ENCODE results near the gene EEF1G. TPM values are rescaled to one million over a fixed set of nuclear protein-coding genes. Genes with fewer than 3 reads are reported as not detected.

The EEF1G gene
- total RNA-seq, 8 experiments from 2014 or later: 1,525 to 3,247 (median 2,152) TPM

DNA sequence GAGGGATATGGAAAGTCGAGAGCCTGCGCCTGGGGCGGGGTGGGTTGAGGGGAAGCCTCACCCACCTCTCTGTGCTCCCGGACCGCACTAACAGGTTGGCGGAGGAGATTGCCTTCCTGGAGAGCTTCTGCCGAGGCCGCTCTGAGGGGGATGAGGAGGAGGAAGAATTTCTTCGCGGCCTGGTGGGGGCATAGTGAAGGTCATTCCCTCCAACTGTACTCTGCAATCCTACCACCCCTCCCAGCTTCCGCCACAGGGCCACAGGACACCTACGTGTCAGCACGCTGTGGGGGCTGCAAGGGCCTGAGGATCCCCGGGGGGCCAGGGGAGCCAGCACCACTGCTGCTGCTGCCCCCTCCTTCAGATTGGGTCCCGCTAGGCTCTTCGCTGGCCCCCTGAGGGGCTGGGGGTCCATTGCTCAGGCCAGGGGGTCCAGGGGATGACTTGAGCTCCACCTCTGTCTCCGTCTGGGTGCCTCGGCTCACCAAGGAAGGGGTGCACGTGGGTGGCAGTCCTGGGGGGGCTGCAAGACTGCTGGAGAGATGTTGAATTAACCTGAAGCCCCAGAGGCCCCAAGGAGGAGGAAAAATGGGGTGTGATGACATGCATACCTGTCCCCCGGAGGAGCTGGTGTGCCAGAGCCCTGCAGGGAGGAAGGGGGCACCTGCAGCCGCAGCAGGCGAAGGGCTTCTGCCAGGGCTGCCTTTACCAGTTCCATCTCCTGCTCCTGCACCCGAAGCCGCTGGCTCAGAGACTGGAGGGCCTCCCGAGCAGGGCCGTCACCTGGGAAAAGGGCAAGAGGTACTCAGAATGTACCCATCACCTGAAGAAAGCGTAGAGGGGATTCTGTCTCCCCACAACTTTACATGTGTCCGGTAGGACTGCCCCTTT, 37.4 kb upstream of the EEF1G start:
- Histone ChIP-seq H3K27ac (no peak overlapping the region), H3K4me3 (peak overlapping the region in 3 of 5 donors; percentile 35 to 46 (median 44)), H3K4me1 (replicated peaks in 1 of 2) (peaks cover 2 to 3% of the 10 kb centered on the region in 2 donors)
- in situ Hi-C loops (cut with MboI; ENCODE audit: low pct_unique_long_range_greater_than_20kb in 2 of 9, low sequenced_read_pairs in 9 of 9, unreplicated experiment in 9 of 9): no loop called here
- ATAC-seq (replicated peaks in 6 of 8): no peak
- 28 to 80% (median 53%) methylated on average over 1 to 3 of the region's 28 CpGs; no CpG with 5 or more reads in 5 of the 10 experiments for WGBS, 10 experiments

DNA sequence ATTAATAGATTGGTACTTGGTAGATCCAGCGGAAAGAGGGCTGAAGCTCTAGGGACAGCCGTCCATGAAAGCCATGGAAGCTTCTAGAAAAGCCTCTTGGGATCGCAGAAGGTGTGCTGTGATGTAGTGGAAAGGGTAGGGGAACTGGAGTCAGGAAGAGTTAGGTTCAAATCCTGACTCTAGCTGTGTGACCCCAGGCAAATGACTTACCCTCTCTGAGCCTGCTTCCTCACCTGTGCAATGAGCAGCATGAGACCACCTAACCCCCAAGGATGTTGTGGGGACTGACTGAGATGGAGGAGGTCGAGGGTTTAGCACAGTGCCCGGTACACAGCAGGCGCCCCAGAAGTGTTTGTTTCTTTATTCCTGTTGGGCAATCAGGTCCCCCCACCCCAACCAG, 36.7 kb upstream of the EEF1G start:
- Histone ChIP-seq H3K27ac (no peak overlapping the region), H3K4me1 (replicated peaks in 1 of 2) (peaks cover 2 to 3% of the 10 kb centered on the region in 2 donors), H3K4me3 (no peak overlapping the region)
- in situ Hi-C loops (cut with MboI; ENCODE audit: low pct_unique_long_range_greater_than_20kb in 2 of 9, low sequenced_read_pairs in 9 of 9, unreplicated experiment in 9 of 9): no loop called here
- no peak for ATAC-seq (replicated peaks in 6 of 8)
- WGBS, 10 experiments: 60 to 96% (median 92%) methylated on average over 2 to 3 of the region's 6 CpGs; no CpG with 5 or more reads in 5 of the 10 experiments

DNA sequence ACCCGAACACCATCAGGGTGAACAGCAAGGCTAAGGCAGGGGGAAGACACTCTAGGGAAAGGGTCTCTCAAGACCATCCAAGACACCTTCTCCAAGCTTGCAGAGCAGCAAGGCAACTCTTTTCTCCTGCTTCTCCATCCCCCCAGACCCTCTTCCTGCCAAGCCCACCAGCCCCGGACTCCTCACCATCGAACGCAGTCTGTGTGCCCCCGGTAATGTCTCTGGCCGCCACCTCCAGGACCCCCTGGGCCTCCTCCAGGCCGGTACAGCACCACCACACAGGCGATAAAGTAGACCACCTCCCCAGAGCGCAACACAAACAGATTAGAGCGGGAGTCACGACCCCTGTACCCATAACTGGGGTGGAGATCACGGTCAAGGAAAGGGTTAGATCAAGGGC, 35.1 kb upstream of the EEF1G start:
- 84 to 100% (median 85%) methylated on average over 1 to 6 of the region's 12 CpGs; no CpG with 5 or more reads in 6 of the 10 experiments for WGBS, 10 experiments

DNA sequence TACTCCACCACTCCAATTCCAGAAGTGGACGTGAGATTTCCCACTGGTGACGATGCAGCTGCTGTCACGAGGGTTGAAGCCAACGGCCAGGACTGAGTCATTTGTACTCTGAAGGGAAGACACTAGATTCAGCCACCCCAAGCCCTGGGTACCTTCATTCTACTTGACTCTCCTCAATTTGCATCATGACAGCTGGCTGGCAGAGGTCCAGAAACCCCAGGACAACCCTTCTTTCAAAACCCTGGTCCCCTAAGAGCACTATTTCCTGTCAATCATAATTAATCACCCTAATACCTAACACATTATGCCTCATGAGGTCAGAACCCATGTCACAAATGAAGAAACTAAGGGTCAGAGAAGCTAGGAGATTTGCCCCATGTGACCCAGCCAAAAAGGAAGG, 34.0 kb upstream of the EEF1G start:
- no peak for ATAC-seq (replicated peaks in 6 of 8)
- Histone ChIP-seq H3K27ac (no peak overlapping the region), H3K4me1 (replicated peaks in 1 of 2) (peaks cover 2 to 12% of the 10 kb centered on the region in 2 donors), H3K4me3 (no peak overlapping the region)
- in situ Hi-C loops (cut with MboI; ENCODE audit: low pct_unique_long_range_greater_than_20kb in 2 of 9, low sequenced_read_pairs in 9 of 9, unreplicated experiment in 9 of 9): no loop called here
- WGBS, 10 experiments: 40 to 100% (median 60%) methylated on average over 1 of the region's 4 CpGs; no CpG with 5 or more reads in 7 of the 10 experiments

More for the DNA sequence above, 35.1 kb upstream of the EEF1G start:
- H3K4me3 ChIP-seq: no peak overlapping the region
- H3K4me1 ChIP-seq (replicated peaks in 1 of 2): peaks cover 2 to 12% of the 10 kb centered on the region in 2 donors
- in situ Hi-C loops (cut with MboI; ENCODE audit: low pct_unique_long_range_greater_than_20kb in 2 of 9, low sequenced_read_pairs in 9 of 9, unreplicated experiment in 9 of 9): no loop called here
- H3K27ac ChIP-seq: no peak overlapping the region
- no peak for ATAC-seq (replicated peaks in 6 of 8)

DNA sequence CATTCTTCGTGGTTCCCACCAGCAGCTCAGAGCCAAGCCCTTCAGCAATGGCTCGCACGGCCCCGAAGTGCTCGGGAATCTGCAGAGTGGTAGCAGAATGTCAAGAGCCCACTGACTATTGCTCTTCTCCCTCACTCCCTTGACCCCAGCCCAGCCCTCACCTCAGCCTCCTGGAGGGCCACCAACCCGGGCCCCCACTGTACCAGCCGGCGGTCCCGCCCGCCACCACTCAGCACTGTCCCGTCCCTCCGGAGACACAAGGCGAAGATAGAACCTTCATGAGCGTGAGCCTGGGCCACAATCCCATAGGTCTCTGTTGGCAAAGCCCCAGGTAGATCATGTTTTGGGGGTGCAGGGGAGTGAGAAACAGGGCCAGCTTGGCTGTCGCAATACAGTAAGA, 32.2 kb upstream of the EEF1G start:
- H3K4me1 ChIP-seq (replicated peaks in 1 of 2): peaks cover 0 to 11% of the 10 kb centered on the region in 2 donors
- no peak overlapping the region for H3K27ac ChIP-seq
- in situ Hi-C loops (cut with MboI; ENCODE audit: low pct_unique_long_range_greater_than_20kb in 2 of 9, low sequenced_read_pairs in 9 of 9, unreplicated experiment in 9 of 9): no loop called here
- ATAC-seq (replicated peaks in 6 of 8): no peak
- WGBS, 10 experiments: 40 to 100% (median 100%) methylated on average over 1 of the region's 15 CpGs; no CpG with 5 or more reads in 6 of the 10 experiments
- no peak overlapping the region for H3K4me3 ChIP-seq

DNA sequence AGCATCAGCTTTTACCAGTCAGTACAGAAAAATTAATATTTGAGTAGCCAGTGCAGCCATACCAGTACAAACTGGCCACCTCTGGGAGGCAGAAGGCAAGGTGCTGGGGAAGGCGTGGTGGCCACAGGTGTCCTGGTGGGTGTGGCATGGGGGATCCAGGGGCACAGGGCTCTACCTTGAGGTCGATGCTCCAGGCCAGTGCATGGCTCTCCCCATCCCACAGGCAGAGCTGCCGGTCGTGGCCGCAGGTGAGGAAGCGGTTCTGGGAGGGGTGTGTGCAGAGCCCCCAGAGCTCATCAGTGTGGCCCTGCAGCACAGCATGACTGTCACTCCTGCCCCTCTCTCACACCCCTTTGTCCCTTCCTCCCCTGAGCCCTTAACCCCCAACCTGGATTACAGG, 31.8 kb upstream of the EEF1G start:
- Histone ChIP-seq H3K4me1 (replicated peaks in 1 of 2) (peaks cover 0 to 11% of the 10 kb centered on the region in 2 donors), H3K4me3 (no peak overlapping the region), H3K27ac (no peak overlapping the region)
- in situ Hi-C loops (cut with MboI; ENCODE audit: low pct_unique_long_range_greater_than_20kb in 2 of 9, low sequenced_read_pairs in 9 of 9, unreplicated experiment in 9 of 9): no loop called here
- ATAC-seq (replicated peaks in 6 of 8): no peak
- WGBS, 10 experiments: 80 to 100% methylated on average over 1 of the region's 6 CpGs; no CpG with 5 or more reads in 8 of the 10 experiments

DNA sequence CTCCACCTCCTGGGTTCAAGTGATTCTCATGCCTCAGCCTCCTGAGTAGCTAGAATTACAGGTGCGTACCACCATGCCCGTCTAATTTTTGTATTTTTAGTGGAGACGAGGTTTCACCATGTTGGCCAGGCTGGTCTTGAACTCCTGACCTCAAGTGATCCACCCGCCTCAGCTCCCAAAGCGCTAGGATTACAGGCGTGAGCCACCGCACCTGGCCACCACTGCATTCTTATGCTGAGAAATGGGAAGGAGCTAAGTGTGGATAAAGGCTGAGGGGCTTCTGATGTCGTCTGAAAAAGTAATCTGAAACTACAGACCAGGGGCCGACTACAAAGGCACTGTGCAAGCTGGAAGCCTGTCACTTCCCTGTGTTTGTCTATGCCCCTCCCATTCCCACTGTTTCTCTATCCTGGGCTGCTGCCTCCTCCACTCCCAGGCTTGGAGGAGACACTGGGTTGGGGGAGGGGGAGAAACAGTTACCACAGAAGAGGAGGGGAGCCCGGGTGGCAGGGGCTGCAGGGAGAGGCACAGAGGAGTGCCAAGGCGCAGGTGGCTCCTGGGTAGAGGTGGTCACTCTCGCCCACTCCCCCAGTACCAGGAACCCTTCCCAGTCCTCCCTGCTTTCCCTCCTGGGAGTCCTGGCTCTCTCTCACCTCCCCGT, 30.9 kb upstream of the EEF1G start:
- Histone ChIP-seq H3K27ac (no peak overlapping the region), H3K4me1 (replicated peaks in 1 of 2) (peaks cover 9 to 17% of the 10 kb centered on the region in 2 donors), H3K4me3 (no peak overlapping the region)
- in situ Hi-C loops (cut with MboI; ENCODE audit: low pct_unique_long_range_greater_than_20kb in 2 of 9, low sequenced_read_pairs in 9 of 9, unreplicated experiment in 9 of 9): no loop called here
- WGBS, 10 experiments: 28 to 73% (median 51%) methylated on average over 2 to 5 of the region's 13 CpGs; no CpG with 5 or more reads in 5 of the 10 experiments
- peak in 1 of 8 experiments; percentile 2 for ATAC-seq (replicated peaks in 6 of 8)

DNA sequence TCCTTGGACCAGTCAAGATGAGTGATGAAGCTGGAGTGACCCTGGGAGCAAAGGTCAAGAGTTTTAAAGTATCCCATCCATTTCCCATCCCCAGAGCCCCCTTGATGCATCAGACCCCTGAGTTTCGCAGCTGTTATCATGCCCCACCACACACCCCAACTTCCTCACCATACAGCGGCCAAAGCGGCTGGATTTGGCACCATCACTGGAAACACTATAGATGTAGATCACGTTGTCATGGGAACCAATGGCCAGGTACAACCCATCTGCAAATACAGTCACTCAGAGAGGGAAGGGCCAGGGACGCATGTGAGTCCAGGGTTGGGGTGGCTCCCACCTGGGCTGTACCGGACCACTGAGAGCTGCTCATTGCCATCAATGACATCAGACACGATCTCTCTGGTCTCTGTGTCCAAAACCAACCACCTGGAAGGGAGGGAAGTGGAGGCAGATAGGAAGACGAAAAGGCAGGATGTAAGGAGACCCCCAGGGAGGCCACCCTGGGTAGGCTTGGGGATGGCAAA, 30.1 kb upstream of the EEF1G start:
- ATAC-seq (replicated peaks in 6 of 8): no peak
- H3K27ac ChIP-seq: no peak overlapping the region
- H3K4me3 ChIP-seq: no peak overlapping the region
- H3K4me1 ChIP-seq (replicated peaks in 1 of 2): peaks cover 14 to 22% of the 10 kb centered on the region in 2 donors
- WGBS, 10 experiments: 60 to 100% (median 98%) methylated on average over 1 to 4 of the region's 8 CpGs; no CpG with 5 or more reads in 2 of the 10 experiments
- in situ Hi-C loops (cut with MboI; ENCODE audit: low pct_unique_long_range_greater_than_20kb in 2 of 9, low sequenced_read_pairs in 9 of 9, unreplicated experiment in 9 of 9): no loop called here

DNA sequence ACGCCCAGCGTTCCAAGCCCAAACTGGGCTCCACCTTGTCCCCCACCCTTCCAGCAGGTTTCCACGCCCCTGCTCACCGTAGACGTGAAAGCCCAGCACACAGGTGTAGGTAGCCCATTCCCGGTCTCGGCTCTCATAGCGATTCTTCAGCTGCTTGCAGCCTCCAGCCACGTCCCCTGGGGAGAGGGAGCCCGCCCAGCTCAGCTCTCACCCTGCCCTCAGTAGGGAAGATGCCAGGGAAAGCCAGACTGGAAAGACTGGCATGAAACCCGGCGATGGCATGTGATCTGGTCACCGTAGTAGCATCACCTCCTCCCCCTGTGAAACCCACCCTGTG, 29.3 kb upstream of the EEF1G start:
- Histone ChIP-seq H3K4me1 (replicated peaks in 1 of 2) (peaks cover 18 to 25% of the 10 kb centered on the region in 2 donors), H3K4me3 (peak overlapping the region in 1 of 5 donors; percentile 73), H3K27ac (no peak overlapping the region)
- 65 to 100% (median 70%) methylated on average over 1 to 3 of the region's 13 CpGs; no CpG with 5 or more reads in 7 of the 10 experiments for WGBS, 10 experiments
- in situ Hi-C loops (cut with MboI; ENCODE audit: low pct_unique_long_range_greater_than_20kb in 2 of 9, low sequenced_read_pairs in 9 of 9, unreplicated experiment in 9 of 9): no loop called here
- ATAC-seq (replicated peaks in 6 of 8): no peak

DNA sequence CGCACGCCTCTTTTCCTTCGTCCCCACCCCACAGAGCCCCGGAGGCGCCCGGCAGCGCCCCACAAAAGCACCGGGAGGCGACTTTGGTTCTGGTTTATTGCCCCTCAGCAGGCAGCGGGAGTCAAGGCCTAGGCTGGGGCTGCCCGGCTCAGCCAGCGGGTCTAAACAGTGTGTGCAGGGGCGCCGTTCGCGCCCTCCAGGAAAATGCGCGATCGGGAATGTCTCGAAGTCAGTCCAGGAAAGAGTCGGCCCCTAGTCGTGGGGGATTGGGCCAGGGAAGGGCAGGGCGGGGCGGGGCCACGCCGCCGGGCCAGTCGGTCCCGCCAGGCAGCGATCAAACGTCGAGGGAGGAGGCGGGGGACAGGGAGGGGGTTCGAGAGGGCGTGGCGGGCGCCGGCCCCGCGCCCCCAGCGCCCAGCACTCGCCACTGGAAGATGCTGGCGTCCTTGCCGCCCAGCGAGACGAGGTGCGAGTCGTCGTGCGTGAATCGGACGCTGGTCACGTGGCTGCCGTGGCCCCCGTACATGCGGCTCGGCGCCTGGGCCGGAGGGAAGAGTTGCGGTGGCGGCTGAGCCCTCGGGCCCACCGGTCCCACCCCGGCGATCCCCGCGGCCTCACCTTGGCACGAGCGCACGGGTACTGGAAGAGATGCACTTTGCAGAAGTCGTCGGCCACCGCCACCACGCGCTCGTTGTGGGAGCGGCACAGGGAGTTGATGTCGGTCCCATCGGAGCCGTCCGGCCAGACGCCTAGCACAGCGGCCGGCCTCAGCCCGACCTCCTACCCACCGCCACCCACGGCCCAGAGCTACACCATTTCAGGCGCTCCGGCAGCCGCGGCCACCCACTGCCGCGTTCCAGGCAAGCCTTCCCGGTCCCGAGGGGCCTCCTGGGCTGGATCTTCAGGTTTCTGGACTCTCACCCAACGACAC, 28.7 kb upstream of the EEF1G start:
- peak overlapping the region; percentile 45 to 50 for H3K27ac ChIP-seq
- H3K4me1 ChIP-seq (replicated peaks in 1 of 2): peaks cover 18 to 25% of the 10 kb centered on the region in 2 donors
- ATAC-seq (replicated peaks in 6 of 8): peak in 6 of 8 experiments; percentile 14 to 52 (median 36)
- peak overlapping the region; percentile 63 to 94 (median 73) for H3K4me3 ChIP-seq
- in situ Hi-C loops (cut with MboI; ENCODE audit: low pct_unique_long_range_greater_than_20kb in 2 of 9, low sequenced_read_pairs in 9 of 9, unreplicated experiment in 9 of 9): no loop called here
- WGBS, 10 experiments: 0 to 37% (median 27%) methylated on average over 2 to 11 of the region's 96 CpGs; no CpG with 5 or more reads in 5 of the 10 experiments

DNA sequence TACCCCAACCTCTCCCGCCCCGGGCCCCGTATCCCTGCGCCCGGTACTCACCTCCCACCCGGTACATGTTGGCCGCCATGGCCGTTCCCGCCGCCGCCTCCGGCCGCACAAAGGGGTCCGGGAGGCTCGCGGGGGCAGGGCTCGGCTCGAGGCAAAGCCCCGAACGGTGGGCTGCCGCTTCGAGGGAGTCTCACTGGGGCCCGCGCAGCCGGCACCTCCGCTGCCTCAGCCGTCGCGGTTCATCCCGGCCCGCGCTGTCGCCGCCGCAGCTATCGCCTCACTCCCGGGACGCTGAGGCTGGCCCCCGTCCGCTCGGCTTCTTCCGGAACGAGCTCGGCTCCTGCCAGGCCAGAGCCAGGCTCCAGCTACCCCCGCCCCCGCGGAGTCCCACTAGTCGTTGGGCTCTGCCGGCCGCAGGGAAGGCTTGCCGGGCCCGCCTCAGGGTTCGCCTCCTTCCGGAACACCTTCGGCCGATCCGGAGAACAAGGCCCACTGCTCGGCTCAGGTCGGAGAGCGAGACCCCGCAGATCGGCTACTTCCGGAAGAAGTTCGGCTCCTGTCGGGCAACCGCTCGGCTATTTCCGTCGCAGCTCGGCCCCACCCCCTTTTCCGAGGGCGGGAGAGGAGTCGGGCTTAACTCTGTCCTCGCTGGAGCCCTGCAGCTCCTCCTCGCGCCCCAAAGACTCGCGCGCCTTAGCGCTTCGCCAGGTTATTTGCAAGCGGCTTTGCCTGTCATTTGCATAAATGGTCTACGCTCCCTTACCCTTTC, 27.9 kb upstream of the EEF1G start, which contains the start of gene MTA2:
Gene MTA2 (minus strand): TSS at position 494 of the 769 bp plus-strand sequence. CDS start 415 bp downstream, at position 79.
- Histone ChIP-seq H3K4me3 (peak within 1 kb of the TSS; percentile 63 to 94 (median 73)), H3K27ac (peak within 1 kb of the TSS; percentile 82 to 83), H3K4me1 (replicated peaks in 1 of 2) (peaks cover 18 to 25% of the 10 kb centered on the region in 2 donors)
- in situ Hi-C loops (cut with MboI; ENCODE audit: low pct_unique_long_range_greater_than_20kb in 2 of 9, low sequenced_read_pairs in 9 of 9, unreplicated experiment in 9 of 9): no loop called here
- WGBS, 10 experiments: 0% methylated on average over 1 to 6 of the region's 83 CpGs; no CpG with 5 or more reads in 6 of the 10 experiments
- ATAC-seq (replicated peaks in 6 of 8): peak; percentile 76 to 94 (median 86)

DNA sequence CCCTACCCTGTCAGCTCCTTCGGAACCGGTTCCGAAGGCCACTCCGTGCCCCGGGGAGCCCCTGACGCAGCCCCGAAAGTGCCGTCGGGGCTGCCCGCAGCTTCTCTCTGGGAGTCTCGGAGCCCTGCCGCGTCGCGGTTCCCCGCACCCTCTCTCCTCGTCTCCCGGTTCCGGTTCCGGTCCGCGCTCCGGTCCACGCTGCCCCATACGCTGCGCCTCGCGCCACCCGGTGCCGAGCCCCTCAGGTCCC, 27.4 kb upstream of the EEF1G start:
- in situ Hi-C loops (cut with MboI; ENCODE audit: low pct_unique_long_range_greater_than_20kb in 2 of 9, low sequenced_read_pairs in 9 of 9, unreplicated experiment in 9 of 9): no loop called here
- WGBS, 10 experiments: no CpG with 5 or more reads among the region's 30 CpGs

More for the DNA sequence above, 27.4 kb upstream of the EEF1G start:
- peak overlapping the region; percentile 82 to 83 for H3K27ac ChIP-seq
- peak in 2 of 8 experiments; percentile 5 to 13 for ATAC-seq (replicated peaks in 6 of 8)
- H3K4me1 ChIP-seq (replicated peaks in 1 of 2): peaks cover 18 to 25% of the 10 kb centered on the region in 2 donors
- H3K4me3 ChIP-seq: peak overlapping the region; percentile 63 to 94 (median 73)
